Kidney glomerular epithelial cell (primary cell): ENCODE results near the gene CDADC1.

Experiments
- DNase-seq: peaks from one replicate; lab custom pipeline; 2025; lab: John Stamatoyannopoulos, UW

The CDADC1 gene

DNA sequence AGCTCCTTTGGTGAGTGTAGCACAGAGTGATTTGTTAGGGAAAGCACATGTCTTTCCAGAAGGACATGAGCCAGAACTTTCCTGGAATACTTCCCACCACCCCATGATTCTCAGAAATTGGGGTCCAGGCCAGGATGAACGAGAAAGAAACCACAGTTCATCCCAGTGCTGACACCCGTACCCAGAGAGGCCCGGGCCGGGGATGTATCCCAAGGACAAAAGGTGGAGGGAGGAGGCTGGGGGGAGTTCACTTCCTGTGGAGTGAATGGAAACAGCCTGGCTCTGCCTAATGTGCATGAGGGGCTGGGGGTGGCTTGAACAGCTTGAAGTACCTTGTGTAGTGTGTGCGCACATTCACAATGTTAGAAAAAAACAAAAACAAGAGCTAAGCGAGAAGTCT lies 47.5 kb downstream of the CDADC1 start:
- DNase-seq: no peak

DNA sequence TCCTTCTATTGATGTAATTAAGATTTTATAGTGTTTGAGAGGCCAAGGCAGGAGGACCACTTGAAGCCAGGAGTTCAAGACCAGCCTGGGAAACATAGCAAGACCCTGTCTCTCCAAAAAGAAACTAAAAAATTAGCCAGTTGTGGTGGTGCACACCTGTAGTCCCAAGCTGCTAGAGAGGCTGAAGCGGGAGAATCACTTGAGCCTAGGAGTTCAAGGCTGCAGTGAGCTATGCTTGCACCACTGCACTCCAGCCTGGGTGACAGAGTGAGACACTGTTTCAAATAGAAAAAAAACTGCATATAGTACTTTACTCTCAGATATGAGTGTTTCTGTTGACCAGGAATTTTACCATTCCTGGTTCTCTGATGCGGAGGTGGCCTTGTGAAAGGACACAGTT lies 48.9 kb downstream of the CDADC1 start:
- DNase-seq: no peak

DNA sequence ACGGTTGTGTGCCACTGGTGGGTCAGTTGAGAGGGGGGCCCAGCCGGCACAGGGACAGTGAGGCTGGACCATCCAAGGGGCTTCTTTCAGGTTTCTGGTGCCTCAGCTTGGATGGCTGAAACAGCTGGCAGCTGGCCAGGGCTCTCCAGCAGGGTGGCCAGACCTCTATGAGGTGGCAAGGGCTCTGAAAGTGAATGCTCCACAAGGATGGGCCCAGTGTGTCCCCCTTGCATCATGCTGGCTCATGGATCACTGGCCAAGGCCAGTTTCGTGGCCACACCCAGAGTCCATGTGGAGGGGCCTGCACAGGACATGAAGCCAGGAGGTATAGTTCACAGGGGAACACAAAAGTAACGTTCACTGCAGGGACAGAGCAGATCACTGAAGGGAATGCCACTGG lies 49.6 kb downstream of the CDADC1 start:
- DNase-seq: no peak

DNA sequence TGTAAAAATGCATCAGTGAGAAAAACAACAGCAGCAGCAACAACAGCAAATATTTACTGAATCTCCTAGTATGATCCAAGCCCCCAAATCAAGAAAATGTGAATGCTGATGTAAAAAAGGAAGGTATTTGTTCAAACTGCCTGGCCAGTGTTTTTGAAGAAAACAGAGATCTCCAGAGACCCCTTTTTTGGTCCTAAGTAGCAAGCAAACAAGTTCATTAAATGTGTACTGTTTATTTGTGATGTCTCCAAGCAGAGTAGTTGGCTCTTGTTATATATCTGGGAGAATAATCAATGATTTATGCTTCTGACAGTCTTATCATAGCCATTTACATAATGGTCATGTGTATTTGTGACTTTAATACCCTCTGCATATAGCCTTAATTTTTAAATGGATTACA lies 50.7 kb downstream of the CDADC1 start:
- DNase-seq: no peak

DNA sequence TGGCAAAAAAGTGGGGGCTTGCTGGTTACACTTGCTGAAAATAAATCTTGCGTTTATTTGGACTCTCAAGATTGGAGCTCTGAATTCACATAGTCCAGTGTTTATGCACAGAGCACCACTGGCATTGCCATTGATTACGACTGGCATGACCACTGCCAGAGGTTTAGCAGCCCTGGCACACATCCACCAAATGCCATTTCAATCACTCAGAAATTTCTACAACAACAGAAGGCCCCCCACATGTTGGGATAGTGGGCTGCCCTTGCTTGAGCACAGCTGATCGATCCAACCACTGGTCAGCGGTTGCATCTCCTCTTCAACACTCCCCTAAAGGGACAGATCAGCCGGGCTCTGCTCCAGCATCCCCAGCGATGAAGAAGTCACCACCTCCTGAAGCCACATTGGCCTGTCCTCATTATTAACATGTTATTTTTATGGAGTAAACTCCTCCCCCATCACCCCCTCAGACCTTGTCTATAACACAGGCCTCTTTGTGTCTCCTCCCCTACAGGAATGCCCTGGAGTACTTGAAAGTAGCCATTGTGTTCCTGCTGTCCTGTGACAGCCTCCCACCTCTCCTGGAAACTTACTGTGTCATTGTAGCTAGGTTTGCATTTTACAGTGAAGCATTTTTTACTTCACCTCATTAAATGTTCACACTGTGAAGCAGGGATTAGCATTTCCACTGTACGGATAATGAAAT lies 51.3 kb downstream of the CDADC1 start:
- DNase-seq: no peak

DNA sequence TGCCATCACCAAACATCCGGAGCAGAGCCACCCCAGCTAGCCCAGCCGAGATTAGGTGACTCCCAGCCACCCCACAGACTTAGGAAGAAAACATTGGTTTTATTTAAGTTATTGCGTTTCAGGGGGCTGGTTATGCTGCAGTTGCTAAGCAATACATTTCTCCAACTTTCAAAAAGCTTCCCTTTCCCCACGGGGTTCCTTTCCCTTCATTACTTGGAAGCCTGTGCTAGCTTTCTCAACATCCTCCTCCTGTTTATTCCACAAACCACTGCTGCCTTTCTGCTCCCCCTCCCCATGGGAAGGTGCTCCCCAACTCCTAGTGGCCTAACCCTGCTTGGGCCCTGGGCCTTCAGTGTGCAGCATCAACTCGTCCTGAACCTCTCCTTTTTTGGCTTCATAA lies 52.6 kb downstream of the CDADC1 start:
- no peak for DNase-seq

DNA sequence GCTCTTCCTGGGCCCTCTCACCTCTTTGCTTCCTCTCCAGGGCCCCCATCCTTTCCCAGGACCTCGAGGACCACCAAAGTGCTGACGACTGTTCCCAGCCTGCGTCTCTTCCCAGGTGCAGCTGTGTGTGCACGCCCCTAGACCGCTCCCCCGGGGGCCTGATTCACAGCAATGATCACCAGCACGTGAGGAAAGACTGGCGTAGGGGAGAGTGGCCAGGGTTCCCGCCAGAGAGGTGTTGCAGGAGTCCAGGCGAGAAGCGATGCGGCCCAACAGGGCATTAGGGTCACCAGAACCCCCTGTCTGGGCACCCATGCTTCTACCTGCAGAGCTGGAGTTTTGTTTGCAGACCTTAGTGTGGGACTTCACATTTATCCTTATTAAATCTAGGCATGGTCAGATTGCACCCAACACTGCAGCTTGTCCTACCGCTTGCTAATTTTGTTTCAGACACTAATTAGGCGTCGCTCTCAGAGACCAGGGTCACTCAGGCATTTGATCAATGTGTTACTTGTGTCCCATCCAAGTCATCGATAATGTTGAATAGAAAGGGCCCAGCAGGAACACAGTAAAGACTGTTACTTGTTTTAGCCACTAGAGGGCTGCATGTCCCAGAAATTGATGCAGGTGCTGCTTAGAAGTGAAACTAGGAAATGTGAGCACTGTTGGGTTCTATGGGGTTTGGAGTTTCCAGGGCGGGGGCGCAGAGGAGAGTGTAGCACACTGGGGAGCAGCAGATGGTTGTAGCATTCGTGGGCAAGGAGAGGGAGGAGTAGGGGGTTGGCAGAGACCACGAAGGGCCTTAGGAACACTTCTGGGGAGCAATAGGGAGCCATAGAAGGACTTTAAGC lies 53.2 kb downstream of the CDADC1 start:
- DNase-seq: peak; percentile 65

DNA sequence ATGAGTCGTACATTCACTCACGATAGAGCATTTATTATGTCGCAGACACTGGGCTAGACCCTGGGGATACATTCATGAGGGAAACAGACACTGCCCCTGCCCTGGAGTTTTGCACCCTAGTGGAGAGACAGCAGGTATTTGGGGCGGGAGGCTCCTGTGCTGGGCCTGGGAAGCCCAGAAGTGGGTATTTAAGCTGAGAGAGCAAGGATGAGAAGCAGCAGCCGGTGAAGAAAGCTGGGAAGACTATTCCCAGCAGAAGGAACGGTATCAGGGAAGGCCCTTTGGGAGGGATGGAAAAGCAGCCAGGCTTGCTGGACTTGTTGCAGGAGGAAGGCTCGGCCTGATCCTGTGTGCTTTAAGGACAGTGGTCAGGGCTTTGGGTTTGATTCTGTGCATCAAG lies 54.5 kb downstream of the CDADC1 start:
- DNase-seq: no peak

DNA sequence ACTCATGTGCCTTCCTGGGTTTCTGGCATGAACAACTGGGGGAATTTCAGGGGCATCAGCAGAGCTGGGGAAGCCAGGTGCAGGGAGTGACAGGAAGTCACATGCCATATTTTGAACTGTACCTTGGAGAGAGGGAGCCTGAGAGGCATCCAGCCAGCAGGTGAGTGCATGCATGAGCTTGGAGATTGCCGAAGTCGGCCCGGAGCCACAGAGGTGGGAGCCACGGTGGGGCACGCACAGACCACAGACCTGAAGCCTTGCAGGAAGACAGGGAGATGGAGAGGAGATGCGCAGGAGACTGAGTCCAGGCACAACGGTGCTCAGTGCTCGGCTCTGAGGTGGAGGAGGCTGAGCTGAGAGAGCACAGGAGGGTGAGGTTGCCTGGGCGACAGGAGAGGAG lies 55.1 kb downstream of the CDADC1 start:
- no peak for DNase-seq

DNA sequence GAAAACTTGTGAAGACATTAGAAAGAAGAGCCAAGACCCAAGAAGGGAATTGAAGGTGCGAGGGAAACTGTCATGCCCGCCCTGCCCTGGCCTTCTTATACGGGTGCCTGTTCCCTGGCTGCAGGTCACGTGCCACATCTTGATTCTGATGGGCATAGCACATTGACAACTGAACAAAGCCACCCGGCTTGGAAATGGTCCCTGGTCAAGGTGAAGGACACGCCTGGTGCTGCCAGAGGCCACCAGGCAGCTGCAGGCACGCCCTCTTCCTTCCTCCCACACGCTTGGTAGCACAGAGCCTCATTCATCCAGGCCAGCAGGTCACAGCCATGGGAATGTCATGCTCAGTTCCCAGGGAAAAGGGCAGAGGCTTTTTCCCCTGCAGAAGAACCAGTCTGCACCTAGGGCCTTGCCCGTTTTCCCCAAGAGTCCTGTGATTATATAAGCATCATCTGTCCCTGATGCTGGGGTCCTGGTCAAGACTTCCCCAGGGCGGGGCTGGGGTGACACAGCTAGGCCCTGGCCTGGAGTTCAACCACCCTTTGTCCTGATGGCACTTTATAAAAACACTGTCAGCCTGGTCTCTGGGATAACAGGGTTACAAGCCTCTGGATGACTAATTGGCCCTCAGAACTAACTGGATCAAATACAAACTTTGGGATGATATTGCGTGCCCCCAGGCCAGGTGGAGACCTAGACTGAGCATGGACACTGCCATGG lies 56.0 kb downstream of the CDADC1 start:
- DNase-seq: no peak

DNA sequence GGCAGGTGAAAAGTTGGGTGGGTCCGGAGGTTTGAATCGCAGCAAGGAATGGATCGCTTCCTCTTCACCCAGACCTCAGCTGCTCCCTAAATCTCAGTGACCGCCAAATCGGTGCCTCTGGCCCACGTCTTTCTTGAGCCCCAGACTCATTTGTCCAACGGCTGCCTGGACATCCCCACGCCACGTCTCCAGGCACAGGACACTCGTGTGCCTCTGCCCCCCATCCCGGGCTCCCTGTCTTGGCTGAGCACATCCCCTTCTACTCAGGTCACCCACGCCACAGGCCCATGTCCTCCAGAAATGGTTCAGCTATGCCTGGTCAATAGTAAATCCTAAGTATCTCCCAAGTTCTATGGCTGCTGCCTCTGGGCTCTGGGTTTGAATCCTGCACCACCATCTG lies 56.6 kb downstream of the CDADC1 start:
- DNase-seq: no peak

DNA sequence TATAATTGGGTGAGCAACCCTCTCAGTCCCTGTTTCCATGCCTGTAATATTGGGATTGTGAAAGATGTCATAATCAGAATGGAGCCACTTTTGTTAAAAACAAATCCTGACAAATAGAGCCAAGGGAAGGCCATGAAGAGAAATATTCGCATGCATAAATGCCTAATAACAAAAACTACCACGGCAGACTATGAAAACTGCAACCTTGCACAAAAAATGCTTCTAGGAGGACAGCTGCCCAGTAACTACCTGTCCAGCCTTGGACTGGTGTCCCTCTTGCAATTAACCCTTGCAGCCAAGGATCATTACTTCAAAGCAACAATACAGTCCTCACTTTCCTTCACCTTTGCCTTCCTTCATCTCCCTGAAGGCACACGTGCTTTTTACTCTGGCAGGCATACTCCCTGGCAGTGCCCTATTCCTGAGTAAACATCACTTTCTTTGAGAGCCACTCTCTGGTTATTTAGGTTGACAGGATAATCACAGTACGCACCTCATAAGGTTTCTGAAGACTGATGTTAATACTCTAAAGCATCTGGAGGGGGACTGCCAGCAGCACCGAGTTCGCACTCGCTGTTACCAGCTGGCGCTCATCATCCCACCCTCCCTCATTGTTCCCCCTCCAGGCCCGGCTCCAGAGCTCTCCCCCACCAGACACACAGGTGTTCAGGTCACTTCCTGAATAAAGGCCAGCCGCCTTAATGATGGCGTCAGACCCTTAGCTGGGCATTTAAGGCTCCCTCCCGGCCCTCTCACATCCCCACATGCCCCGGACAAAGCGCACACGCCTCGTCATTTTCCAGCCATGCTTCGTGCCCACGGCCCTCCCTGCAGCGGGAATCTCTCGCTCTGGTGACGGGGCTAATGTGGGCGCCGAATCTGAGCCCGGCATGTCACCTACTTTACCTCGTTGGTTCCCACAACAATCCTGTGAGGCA lies 57.3 kb downstream of the CDADC1 start:
- no peak for DNase-seq

DNA sequence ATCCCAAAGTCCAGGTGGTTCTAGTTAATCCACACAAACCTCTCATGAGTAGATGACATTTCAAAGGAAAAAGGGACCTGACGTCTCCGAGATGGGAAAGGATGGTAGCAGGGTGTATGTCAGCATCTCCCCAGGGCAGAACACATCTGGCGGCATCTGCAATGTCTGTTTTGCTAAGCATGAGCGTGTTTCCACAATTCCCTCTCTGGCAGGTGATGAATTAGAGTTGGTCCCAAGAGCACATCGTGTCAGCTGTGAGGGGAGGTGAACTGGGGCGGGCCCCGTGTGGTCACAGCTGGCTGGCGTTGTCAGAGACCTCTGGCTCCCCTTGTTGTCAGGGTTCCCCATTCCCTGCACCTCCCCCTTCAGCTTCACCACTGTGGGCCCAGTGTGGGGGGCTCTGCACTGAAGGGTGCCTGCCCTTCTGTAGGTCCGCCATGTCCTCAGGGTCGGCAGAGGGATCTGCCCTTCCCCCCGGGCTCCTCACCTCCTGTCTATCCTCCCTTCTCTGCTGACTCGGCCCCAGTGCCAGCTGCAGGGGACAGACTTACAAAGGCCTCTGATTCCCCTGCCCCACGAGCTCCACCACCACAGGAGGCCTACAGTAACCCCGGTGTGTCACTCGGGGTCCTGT lies 58.2 kb downstream of the CDADC1 start:
- no peak for DNase-seq

DNA sequence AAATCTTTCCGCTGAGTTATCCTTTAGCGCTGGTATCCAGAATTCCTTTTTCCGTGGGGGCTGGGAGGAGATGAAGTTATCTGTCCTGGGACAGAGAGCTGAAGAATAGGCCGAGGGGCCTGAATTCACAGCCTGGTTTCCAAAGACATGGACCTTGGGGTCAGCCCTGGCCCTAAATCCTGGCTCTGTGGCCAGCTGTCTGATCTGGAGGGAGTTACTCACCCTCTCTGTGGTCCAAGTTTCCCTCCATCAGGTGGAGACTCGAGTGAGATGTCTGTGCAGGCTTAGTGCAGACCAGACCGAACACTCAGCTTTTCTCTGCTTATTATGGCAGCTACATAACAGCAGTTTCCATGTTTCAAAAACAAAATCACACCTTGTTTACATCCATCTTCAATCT lies 59.6 kb downstream of the CDADC1 start:
- no peak for DNase-seq

DNA sequence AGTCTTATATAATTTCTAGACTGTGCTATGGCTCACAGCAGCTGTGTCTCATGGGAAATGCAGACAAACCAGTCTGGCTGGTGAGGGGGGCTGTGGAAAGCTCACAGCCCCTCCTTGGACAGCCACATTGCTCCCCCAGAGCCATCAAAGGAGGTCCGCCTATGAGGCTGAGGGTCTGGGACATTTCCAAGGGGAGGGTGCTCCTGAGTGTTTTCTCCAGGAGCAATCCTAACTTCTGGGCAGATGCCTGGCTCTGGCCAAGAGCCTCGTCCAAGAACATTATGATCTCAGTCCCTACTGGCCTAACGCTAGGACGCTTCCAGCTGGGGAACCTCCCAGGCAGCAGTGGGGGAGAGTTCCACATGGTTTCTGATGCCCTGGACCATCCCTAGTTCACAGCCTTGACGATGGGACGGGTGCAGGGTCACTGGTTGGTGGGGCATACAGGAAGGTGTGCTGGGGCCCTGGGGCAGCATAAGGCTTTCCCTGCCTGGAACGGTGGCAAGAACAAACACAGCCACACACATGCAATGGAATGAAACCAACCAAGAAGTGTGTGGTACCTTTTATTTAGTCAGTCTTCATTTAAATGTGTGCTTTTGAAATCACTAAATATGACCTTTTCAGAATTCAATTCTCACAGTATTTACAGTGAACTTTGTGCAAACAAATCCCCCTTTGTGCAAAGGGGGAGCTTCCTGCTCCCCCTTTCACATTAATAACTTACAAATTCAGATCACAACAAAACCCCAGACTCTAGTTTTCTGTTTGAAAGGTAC lies 60.6 kb downstream of the CDADC1 start:
- peak; percentile 67 for DNase-seq

DNA sequence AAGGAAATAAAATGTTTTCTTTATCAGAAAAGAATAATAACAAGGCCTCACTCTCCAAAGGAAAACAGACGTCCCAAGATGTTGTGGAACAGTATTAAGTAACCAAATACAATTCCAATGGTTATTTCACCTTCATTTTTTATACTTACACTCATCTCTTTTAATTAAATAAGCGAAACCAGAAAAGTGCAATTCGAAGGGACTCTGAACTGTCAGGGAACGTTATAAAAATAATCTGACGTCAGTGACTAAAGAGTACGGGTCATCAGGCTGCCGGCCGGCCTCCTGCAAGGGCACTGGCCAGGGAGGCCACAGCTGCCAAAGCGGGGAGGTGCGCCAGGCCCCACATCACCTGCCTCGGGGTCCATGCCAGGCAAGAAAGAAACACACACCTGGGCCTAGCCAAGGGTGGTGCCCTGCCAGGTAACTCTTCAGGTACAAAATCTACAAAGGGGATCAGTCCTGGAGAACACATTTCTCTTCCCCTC lies 61.2 kb downstream of the CDADC1 start:
- DNase-seq: no peak

DNA sequence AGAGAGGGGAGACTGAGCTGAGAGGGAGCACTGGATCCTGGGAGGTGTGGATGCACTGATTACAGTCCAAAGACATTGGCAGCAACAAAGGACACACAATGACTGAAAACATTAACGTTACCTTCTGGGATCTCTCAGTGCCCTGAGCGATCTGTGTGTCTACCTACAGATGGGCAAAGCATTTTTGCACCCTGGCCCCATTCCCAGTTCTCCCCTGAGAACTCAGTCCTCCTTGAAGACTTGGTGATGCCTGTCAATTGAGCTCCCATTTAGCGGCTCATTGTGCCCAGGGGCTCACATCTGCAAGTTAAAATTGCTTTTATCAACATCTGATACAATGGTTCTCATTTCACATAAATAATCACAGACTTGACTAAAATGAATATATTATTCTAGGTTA lies 62.5 kb downstream of the CDADC1 start:
- no peak for DNase-seq

DNA sequence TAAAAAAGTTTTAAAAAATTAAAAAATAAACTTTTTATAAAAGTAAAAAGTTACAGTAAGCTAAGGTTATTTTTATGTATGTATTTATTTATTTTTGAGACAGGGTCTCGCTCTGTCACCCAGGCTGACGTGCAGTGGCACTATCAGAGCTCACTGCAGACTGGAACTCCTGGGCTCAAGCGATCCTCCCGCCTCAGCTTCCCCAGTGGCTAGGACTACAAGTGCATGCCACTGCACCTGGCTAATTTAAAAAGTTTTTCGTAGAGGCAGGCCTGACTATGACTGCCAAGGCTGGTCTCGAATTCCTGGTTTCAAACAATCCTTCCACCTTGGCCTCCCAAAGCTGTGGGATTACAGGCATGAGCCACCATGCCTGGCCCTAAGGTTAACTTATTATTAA lies 64.1 kb downstream of the CDADC1 start:
- DNase-seq: no peak

DNA sequence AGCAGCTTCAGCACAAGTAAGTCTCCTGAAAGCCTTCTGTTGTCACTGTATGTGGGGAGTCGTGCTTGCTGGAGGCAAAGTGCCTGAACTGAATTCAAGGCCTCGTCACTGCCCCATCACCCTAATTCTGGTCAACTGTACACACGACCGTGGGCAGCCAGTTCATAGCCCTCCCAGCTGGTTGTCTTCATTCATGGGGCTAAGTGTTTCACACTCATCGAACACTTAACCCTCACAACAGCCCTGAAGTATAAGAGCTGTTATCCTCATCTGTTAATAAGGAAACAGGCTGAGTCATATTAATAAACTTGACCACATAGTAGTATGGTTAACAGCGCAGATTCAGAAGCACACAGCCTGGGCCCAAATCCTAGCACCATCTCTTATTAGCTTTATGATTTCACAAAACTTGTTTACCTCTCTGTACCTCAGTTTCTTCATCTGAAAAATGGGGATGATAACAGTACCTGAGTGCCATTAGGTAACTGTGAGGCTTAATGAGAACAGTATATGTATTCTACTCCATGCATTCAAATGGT lies 66.7 kb downstream of the CDADC1 start:
- DNase-seq: peak; percentile 75

DNA sequence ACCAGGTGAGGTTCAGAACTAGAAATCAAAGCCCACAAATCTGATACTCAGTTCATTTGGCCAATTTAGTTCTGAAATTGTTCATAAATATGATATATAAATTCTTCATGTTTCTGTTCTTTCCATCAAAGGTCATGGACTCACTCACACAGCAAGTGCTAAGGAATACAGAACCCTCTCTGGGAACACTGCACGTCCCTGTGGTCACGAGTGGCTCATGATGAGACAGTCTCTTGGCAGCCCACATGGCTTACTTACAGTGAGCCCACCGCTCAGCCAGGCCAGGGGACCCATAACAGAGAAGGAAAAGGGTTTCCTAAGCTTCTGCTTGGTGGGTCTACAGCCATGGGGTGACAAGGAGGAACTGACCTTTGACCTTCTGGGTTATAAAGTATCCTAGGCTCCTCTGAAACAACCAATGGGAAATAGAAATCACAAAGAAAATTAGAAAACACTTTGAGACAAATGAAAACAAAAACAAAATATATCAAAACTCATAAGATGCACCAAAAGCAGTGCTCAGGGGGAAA lies 67.4 kb downstream of the CDADC1 start:
- no peak for DNase-seq
